ENCODE data around the gene BMF.
A peak's percentile ranks its signal among the peaks of the same experiment; 100 is the strongest.
"Not testable (repeated sequence)": the region's sequence is repeated elsewhere in the genome, so short reads cannot be mapped to it uniquely, and the experiment has no call there.

BMF gene

GRCh38 chr15:40130799-40131502, 22.3 kb upstream of the BMF start:
- Histone ChIP-seq H3K56ac (ENCODE audit: low read length) (no peak overlapping the region), H2BK15ac (replicated peaks; ENCODE audit: low read depth) (no peak overlapping the region), H3K9ac (ENCODE audit: low read length) (no peak overlapping the region), H3K79me2 (ENCODE audit: control insufficient read depth, insufficient read depth, low read length) (no peaks in the 10 kb centered on the region), H4K5ac (ENCODE audit: low read length) (no peak overlapping the region), H3K27me3 (ENCODE audit: insufficient read depth, low read length, poor library complexity) (no peaks in the 10 kb centered on the region), H2BK120ac (ENCODE audit: low read depth, low read length) (no peak overlapping the region), H3K4me3 (ENCODE audit: low read length) (no peak overlapping the region), H2BK5ac (ENCODE audit: low read length) (no peak overlapping the region), H3K36me3 (ENCODE audit: control insufficient read depth, insufficient read depth, low read length) (no peaks in the 10 kb centered on the region), H4K8ac (ENCODE audit: low read depth, low read length) (no peak overlapping the region), H3K18ac (ENCODE audit: low read length) (no peak overlapping the region), H3K4ac (ENCODE audit: low read depth, low read length) (no peak overlapping the region), H3K4me2 (ENCODE audit: low read length) (no peak overlapping the region), H3K27ac (ENCODE audit: low read depth, low read length) (no peak overlapping the region), H3K23ac (ENCODE audit: low read length) (no peak overlapping the region), H2AK5ac (ENCODE audit: low read length) (no peak overlapping the region), H3K4me1 (ENCODE audit: control insufficient read depth, low read depth, low read length) (no peaks in the 10 kb centered on the region), H3K79me1 (ENCODE audit: low read length) (no peaks in the 10 kb centered on the region)
- 100% methylated on average over 2 of the region's 19 CpGs for WGBS (ENCODE audit: extremely low coverage, insufficient coverage, low lambda C conversion rate)
- DNase-seq, result no peak

DNA sequence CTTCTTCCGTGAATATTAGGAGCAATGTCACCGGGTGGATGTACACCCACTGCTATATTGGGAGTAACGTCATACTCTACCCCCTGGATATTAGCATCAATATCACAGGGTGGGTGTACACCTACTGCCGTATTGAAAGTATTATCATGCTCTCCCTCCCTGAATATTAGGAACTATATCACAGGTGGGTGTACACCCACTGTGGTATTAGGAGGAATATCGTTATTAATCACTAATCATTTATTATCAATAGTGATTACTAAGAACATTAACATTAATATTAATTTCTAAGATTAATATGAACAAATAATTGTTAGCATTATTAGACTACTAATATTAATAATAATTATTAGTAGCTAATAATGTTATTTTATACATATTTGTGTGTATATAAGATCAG, 21.4 kb upstream of the BMF start:
- H3K23ac ChIP-seq (ENCODE audit: low read length), result no peak overlapping the region
- no peak overlapping the region for H3K27ac ChIP-seq (ENCODE audit: low read depth, low read length)
- no peaks in the 10 kb centered on the region for H3K79me2 ChIP-seq (ENCODE audit: control insufficient read depth, insufficient read depth, low read length)
- no peak overlapping the region for H3K4me3 ChIP-seq (ENCODE audit: low read length)
- H3K18ac ChIP-seq (ENCODE audit: low read length), result no peak overlapping the region
- H3K36me3 ChIP-seq (ENCODE audit: control insufficient read depth, insufficient read depth, low read length), result no peaks in the 10 kb centered on the region
- no peak overlapping the region for H3K4ac ChIP-seq (ENCODE audit: low read depth, low read length)
- H2AK5ac ChIP-seq (ENCODE audit: low read length), result no peak overlapping the region
- WGBS (ENCODE audit: extremely low coverage, insufficient coverage, low lambda C conversion rate), result no CpG with 5 or more reads among the region's 5 CpGs
- DNase-seq, result no peak
- H4K8ac ChIP-seq (ENCODE audit: low read depth, low read length), result no peak overlapping the region
- no peak overlapping the region for H3K56ac ChIP-seq (ENCODE audit: low read length)
- no peaks in the 10 kb centered on the region for H3K79me1 ChIP-seq (ENCODE audit: low read length)
- peaks cover 5% of the 10 kb centered on the region for H3K4me1 ChIP-seq (ENCODE audit: control insufficient read depth, low read depth, low read length)
- H2BK5ac ChIP-seq (ENCODE audit: low read length), result no peak overlapping the region
- no peak overlapping the region for H4K5ac ChIP-seq (ENCODE audit: low read length)
- H3K27me3 ChIP-seq (ENCODE audit: insufficient read depth, low read length, poor library complexity), result no peaks in the 10 kb centered on the region
- no peak overlapping the region for H3K4me2 ChIP-seq (ENCODE audit: low read length)
- no peak overlapping the region for H2BK15ac ChIP-seq (replicated peaks; ENCODE audit: low read depth)
- H2BK120ac ChIP-seq (ENCODE audit: low read depth, low read length), result no peak overlapping the region
- no peak overlapping the region for H3K9ac ChIP-seq (ENCODE audit: low read length)

GRCh38 chr15:40128766-40129660, 20.3 kb upstream of the BMF start:
- Histone ChIP-seq H2BK120ac (ENCODE audit: low read depth, low read length) (no peak overlapping the region), H2AK5ac (ENCODE audit: low read length) (no peak overlapping the region), H4K8ac (ENCODE audit: low read depth, low read length) (no peak overlapping the region), H3K18ac (ENCODE audit: low read length) (no peak overlapping the region), H3K23ac (ENCODE audit: low read length) (no peak overlapping the region), H3K9ac (ENCODE audit: low read length) (no peak overlapping the region), H2BK5ac (ENCODE audit: low read length) (no peak overlapping the region), H2BK15ac (replicated peaks; ENCODE audit: low read depth) (no peak overlapping the region), H3K27me3 (ENCODE audit: insufficient read depth, low read length, poor library complexity) (no peaks in the 10 kb centered on the region), H3K4me1 (ENCODE audit: control insufficient read depth, low read depth, low read length) (peaks cover 5% of the 10 kb centered on the region), H3K4me3 (ENCODE audit: low read length) (no peak overlapping the region), H3K79me2 (ENCODE audit: control insufficient read depth, insufficient read depth, low read length) (no peaks in the 10 kb centered on the region), H3K4me2 (ENCODE audit: low read length) (no peak overlapping the region), H3K79me1 (ENCODE audit: low read length) (no peaks in the 10 kb centered on the region), H3K56ac (ENCODE audit: low read length) (no peak overlapping the region), H3K27ac (ENCODE audit: low read depth, low read length) (no peak overlapping the region), H3K4ac (ENCODE audit: low read depth, low read length) (no peak overlapping the region), H4K5ac (ENCODE audit: low read length) (no peak overlapping the region), H3K36me3 (ENCODE audit: control insufficient read depth, insufficient read depth, low read length) (no peaks in the 10 kb centered on the region)
- DNase-seq, result no peak
- no CpG with 5 or more reads among the region's 27 CpGs for WGBS (ENCODE audit: extremely low coverage, insufficient coverage, low lambda C conversion rate)

DNA sequence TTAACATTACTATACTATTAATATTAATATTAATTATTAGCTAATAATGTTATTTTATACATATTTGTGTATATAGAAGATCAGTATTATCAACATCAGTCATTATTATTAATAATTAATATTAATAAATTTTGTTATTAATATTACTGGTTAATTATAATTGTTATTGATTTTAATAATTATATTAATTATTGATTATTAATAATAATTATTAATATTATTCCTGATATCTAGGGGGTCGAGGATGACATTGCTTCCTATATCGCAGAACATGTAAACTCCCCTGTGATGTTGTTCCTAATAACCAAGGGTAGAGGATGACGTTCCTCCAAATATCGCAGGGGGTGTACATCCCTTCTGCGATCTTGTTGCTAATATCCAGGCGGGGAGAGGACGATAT, 17.3 kb upstream of the BMF start:
- H2AK5ac ChIP-seq (ENCODE audit: low read length), result no peak overlapping the region
- H3K27ac ChIP-seq (ENCODE audit: low read depth, low read length), result no peak overlapping the region
- H3K79me1 ChIP-seq (ENCODE audit: low read length), result no peaks in the 10 kb centered on the region
- H3K4me3 ChIP-seq (ENCODE audit: low read length), result no peak overlapping the region
- H3K23ac ChIP-seq (ENCODE audit: low read length), result no peak overlapping the region
- H3K9ac ChIP-seq (ENCODE audit: low read length), result no peak overlapping the region
- no peaks in the 10 kb centered on the region for H3K36me3 ChIP-seq (ENCODE audit: control insufficient read depth, insufficient read depth, low read length)
- H3K4me2 ChIP-seq (ENCODE audit: low read length), result no peak overlapping the region
- no peak overlapping the region for H3K56ac ChIP-seq (ENCODE audit: low read length)
- no peak for DNase-seq
- no peak overlapping the region for H2BK5ac ChIP-seq (ENCODE audit: low read length)
- no peak overlapping the region for H2BK15ac ChIP-seq (replicated peaks; ENCODE audit: low read depth)
- WGBS (ENCODE audit: extremely low coverage, insufficient coverage, low lambda C conversion rate), result no CpG with 5 or more reads among the region's 7 CpGs
- H3K4ac ChIP-seq (ENCODE audit: low read depth, low read length), result no peak overlapping the region
- H4K8ac ChIP-seq (ENCODE audit: low read depth, low read length), result no peak overlapping the region
- H4K5ac ChIP-seq (ENCODE audit: low read length), result no peak overlapping the region
- no peaks in the 10 kb centered on the region for H3K79me2 ChIP-seq (ENCODE audit: control insufficient read depth, insufficient read depth, low read length)
- no peak overlapping the region for H2BK120ac ChIP-seq (ENCODE audit: low read depth, low read length)
- H3K27me3 ChIP-seq (ENCODE audit: insufficient read depth, low read length, poor library complexity), result no peaks in the 10 kb centered on the region
- peaks cover 5% of the 10 kb centered on the region for H3K4me1 ChIP-seq (ENCODE audit: control insufficient read depth, low read depth, low read length)
- no peak overlapping the region for H3K18ac ChIP-seq (ENCODE audit: low read length)

GRCh38 chr15:40124807-40125285, 16.2 kb upstream of the BMF start:
- not testable (repeated sequence) for H2BK15ac ChIP-seq (replicated peaks; ENCODE audit: low read depth); H3K36me3 ChIP-seq (ENCODE audit: control insufficient read depth, insufficient read depth, low read length); H3K4ac ChIP-seq (ENCODE audit: low read depth, low read length); H4K8ac ChIP-seq (ENCODE audit: low read depth, low read length); H2BK5ac ChIP-seq (ENCODE audit: low read length); H3K79me2 ChIP-seq (ENCODE audit: control insufficient read depth, insufficient read depth, low read length); H3K18ac ChIP-seq (ENCODE audit: low read length); H3K23ac ChIP-seq (ENCODE audit: low read length); H3K4me2 ChIP-seq (ENCODE audit: low read length); H2BK120ac ChIP-seq (ENCODE audit: low read depth, low read length); H3K9ac ChIP-seq (ENCODE audit: low read length); H3K4me3 ChIP-seq (ENCODE audit: low read length); H3K27me3 ChIP-seq (ENCODE audit: insufficient read depth, low read length, poor library complexity); H3K56ac ChIP-seq (ENCODE audit: low read length); H3K4me1 ChIP-seq (ENCODE audit: control insufficient read depth, low read depth, low read length); H4K5ac ChIP-seq (ENCODE audit: low read length); H3K27ac ChIP-seq (ENCODE audit: low read depth, low read length); H2AK5ac ChIP-seq (ENCODE audit: low read length); H3K79me1 ChIP-seq (ENCODE audit: low read length)
- no CpG with 5 or more reads among the region's 5 CpGs for WGBS (ENCODE audit: extremely low coverage, insufficient coverage, low lambda C conversion rate)
- peak; percentile 60 for DNase-seq
